ENCODE data around the gene ADAMTS2.

The ADAMTS2 gene

GRCh38 chr5:179264053-179264782 is 81.0 kb downstream of the ADAMTS2 start:
- DNase-seq = no peak

- DNase-seq = no peak
Observed at GRCh38 chr5:179263391-179264052, 81.7 kb downstream of the ADAMTS2 start.

DNA sequence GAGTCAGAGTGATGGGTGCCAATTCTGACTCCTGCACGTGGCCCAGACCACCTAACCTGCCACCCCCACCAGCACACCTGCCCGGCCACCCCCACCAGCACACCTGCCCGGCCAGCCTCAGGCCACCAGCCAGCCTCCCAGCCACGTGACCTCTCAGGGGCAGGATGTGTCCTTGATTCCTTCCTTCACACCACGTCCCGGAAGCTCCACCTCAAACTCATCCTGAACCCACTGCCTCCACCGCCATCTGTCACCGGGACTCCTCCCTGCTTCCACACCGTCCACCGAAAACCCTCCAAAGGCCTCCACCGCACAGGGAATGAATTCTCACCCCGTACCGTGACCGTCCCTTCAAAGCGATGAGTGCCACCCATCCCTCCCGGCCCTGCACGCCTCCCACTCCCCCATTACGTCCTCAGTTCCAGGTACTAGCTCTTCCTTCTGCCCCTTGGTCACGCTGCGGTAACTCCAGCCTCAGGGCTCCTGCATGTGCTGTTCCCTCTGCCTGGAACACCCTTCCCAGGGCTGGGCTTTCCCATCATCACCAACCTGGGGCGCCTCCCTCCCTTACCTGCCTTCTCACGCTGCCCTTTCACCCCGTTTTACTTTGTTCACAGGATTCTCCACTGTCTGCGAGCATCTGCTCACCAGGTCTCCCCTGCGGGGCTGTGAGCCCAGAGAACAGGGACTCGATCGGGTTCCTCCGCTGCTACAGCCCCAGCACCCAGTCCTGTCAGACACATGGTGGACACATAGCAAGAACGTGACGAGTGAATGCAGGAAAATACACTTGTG is 82.9 kb downstream of the ADAMTS2 start:
- DNase-seq = no peak

GRCh38 chr5:179261301-179262125 is 83.7 kb downstream of the ADAMTS2 start:
- DNase-seq = no peak

GRCh38 chr5:179260324-179261070 is 84.8 kb downstream of the ADAMTS2 start:
- DNase-seq = no peak

- DNase-seq = no peak
Observed at GRCh38 chr5:179259731-179260323, 85.4 kb downstream of the ADAMTS2 start.

GRCh38 chr5:179258922-179259730 is 86.1 kb downstream of the ADAMTS2 start:
- DNase-seq = no peak

DNA sequence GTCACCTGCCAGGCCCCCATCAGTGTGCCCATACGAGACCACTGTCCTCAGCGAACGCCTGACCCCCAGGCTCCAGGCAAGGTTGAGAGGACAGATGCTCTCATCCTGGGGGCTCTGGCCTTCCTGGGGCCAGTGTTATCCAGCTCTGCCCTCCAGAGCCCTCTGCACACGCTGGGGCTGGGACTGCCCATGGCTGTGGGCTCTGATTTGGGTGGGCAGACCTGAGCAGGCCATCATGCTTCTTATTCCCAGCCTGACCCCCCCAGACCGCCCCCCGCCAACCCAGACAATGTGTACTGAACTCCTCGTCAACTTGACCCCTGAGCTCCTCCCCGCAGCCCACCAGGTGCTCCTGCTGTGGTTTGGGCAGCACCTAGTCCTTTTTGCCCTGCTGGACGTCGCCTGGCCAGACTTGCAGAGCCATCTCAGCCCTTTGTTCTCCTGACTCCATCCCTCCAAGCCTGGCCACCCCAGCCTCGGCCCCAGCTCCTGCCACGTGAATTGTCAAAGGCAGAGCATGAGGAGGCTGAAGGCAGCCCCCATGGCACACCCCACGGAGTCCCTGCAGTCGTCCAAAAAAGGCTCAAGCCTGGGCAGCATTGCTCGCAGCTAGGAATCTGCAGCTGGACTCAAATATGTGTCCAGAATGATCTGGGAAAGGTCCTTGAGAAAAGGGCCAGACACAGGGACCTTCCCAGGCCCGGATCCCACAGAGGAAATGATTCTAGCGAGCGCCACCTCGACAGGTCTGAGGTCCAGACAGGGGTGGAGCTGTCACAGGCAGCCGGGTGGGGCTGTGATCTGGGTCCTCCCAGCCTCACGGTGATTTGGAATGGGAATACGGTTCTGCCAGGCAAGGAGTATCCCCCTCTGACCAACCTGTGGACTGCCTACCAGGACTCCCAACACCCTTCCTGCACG is 87.0 kb downstream of the ADAMTS2 start:
- no peak for DNase-seq

DNA sequence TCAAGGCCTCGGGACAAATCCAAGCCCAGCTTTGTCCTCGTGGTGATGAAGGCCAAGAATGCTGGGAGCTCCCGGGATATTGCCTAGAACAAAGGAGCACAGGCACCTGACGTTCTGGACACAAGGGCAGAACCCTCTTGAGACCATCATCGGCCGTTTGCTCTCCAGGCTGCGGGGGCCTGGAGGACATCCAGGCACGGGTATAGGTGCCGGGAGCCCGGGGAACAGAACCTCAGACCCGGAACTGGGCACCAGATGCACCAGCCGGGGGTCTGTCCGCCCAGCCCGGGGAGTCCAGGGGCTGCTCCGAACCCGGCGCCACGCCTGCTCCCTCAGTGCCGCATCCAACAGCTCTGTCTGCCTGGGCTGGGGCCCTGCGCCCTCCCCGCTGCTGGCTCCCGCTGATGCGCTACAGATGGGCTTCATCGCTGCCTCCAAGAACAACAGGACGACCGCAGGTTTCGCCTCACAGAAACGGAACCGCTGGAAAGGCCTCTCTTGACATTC is 88.0 kb downstream of the ADAMTS2 start:
- no peak for DNase-seq

DNA sequence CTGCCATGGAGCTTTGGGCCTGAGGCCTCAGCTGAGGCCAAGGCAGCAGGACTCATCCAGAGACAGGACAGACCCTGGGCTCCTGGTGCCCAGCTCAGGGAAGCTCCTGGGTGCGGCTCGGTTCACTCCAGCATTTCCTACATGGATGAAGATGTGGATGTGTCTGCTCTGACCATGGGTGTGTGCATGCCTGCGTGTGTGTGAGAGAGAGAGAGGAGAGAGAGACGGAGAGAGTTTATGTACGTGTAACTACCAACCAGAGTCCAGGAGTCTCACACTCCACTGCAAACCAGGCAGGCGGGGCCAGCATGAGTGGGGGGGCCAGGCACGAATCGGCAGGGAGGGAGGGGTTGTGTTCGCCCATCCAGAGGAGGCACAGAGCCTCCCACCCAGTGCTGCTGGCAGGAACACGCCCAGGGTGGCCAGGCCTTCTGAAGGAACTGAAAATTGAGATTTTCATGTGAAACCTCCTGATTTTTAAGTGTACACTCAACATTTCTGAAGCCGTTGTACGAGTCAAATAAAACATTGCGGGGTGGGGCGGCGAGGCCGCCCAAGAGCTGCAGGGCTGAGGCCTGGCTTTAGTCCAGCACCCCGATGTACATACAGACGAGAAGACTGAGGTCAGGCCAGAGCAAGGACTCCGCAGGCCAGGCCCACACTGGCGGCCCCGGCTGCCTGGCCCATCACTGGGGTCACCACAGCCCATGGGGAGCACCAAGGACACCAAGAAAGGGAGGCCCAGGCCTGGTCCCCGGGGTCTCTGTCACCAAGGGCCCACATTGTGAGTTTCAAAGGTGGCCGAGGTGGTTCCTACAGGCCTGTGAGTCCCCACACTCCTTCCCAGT is 88.7 kb downstream of the ADAMTS2 start:
- DNase-seq = no peak

- no peak for DNase-seq
Observed at GRCh38 chr5:179255527-179256327, 89.5 kb downstream of the ADAMTS2 start.

DNA sequence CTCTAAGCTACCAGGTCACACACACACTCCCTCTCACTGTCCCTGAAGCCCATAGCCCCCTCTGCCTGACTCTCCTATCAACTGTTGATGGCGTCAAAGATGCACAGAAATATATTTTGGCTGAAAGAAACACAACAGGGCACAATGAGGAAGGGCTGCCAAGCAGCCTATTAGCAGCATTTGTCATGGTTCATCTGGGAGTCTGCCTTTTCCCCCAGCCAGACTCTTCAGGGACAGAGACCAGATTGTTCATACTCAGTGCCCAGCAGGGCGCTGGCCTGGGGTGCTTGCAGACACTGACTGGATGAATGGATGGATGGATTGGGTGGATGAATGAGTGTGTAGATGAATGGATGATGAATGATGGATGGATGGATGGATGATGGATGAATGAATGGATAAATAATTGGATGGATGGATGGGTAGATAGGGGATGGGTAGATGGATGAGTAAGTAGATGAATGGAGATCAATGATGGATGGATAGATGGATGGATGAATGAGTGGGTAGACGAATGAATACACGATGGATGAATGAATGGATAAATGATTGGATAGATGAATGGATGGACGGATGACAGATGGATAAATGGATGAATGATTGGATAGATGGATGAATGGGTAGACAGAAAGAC is 90.5 kb downstream of the ADAMTS2 start:
- no peak for DNase-seq

GRCh38 chr5:179253730-179254129 is 91.5 kb downstream of the ADAMTS2 start:
- no peak for DNase-seq

DNA sequence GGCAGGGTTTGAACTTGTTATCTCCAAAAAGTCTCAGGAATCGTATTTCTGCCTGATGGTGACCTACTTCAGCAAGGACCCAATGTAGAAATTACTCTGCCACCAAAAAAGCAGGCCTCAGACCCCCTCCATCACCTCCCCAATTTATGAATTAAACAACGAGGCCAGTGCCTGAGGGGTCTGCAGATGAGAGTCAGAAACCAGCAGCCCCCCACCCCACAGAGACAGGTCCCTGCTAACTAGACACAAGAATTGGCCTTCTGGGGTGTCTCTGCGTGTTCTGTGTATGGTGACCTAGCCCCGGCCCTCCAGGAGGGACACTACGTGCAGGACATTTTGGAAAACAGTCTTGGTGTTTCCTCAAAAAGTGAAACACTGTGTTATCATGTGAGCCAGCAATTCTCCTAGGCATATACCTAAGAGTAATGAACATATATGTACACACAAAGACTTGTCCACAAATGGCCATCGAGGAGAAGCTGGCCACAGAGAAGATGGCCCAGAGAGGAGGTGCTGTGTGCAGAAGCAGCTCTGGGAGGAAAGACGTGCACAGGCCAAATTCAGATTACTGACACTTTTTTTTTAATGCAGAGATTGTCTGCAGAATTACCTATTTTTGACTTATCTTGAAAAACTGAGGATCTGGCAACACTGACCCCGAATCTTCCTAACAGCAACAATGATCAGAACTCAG is 93.8 kb downstream of the ADAMTS2 start:
- no peak for DNase-seq

DNA sequence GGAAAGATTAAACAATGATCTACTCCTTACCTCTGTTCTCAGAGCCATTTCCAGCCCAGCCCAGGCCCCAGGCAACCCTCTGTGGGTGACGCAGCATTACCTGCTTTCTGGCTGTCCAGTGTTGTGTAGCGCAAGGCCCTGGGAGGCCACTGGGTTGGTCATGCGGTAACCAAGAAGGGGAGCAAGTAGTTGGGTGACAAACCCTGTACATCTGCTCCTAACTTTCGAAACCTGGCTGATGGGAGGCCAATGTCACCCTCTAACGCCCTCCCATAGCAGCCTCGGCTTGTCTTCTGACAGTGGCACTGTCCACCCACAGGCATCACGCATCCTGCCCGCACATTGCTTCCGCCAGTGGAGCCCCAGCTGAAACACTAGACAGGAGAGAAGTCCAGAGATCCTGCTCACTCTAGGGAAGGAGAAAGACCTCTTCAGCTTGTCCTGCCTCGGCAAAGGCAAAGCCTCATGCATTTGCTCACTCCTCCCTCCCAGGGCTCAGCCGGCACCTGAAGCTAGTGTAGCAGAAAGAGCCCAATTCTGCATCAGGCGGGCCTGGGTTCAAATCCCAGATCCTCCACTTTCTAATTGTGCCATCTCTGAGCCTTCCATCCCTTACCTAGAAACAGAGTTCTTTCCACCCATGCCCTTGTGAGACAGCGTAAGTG is 94.6 kb downstream of the ADAMTS2 start:
- DNase-seq = no peak

- no peak for DNase-seq
Observed at GRCh38 chr5:179246227-179246626, 99.0 kb downstream of the ADAMTS2 start.

Data from MV-4-11 (cell line).